ENCODE data around the gene ATG4B.

The ATG4B gene

DNA sequence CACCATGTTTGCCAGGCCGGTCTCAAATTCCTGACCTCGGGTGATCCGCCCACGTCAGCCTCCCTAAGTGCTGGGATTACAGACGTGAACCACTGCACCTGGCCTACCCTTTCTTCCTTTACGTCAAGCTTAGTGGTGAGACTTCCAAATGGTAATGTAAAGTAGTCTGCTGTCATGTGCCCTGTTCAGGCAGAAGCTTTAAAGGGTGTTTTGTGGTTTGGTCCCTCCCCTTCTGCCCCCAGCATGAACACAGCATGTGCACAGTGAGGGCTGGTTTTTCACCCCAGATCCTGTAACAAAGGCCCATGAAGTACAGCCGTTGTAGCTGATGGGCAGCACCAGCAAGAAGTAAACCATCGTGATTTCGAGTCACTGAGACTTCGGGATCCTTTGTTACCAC, 51.8 kb downstream of the ATG4B start:
- no peak overlapping the region for H3K4me3 ChIP-seq (ENCODE audit: control insufficient read depth, low read depth, low read length)
- DNase-seq (ENCODE audit: low read depth): no peak
- TF ChIP-seq CTCF (conservative IDR thresholded peaks at IDR 0.05; ENCODE audit: control insufficient read depth, insufficient read depth, low read depth, low read length): no peak

GRCh38 chr2:241690202-241690717, 52.8 kb downstream of the ATG4B start:
- no peak overlapping the region for H3K4me3 ChIP-seq (ENCODE audit: control insufficient read depth, low read depth, low read length)
- DNase-seq (ENCODE audit: low read depth): no peak
- no peak for TF ChIP-seq CTCF (conservative IDR thresholded peaks at IDR 0.05; ENCODE audit: control insufficient read depth, insufficient read depth, low read depth, low read length)

GRCh38 chr2:241692448-241692847, 55.0 kb downstream of the ATG4B start:
- H3K4me3 ChIP-seq (ENCODE audit: control insufficient read depth, low read depth, low read length): no peak overlapping the region
- DNase-seq (ENCODE audit: low read depth): peak; percentile 81
- no peak for TF ChIP-seq CTCF (conservative IDR thresholded peaks at IDR 0.05; ENCODE audit: control insufficient read depth, insufficient read depth, low read depth, low read length)

- TF ChIP-seq CTCF (conservative IDR thresholded peaks at IDR 0.05; ENCODE audit: control insufficient read depth, insufficient read depth, low read depth, low read length): no peak
- peak; percentile 35 for DNase-seq (ENCODE audit: low read depth)
- no peak overlapping the region for H3K4me3 ChIP-seq (ENCODE audit: control insufficient read depth, low read depth, low read length)
Measured at GRCh38 chr2:241695651-241696050, 58.2 kb downstream of the ATG4B start.

- H3K4me3 ChIP-seq (ENCODE audit: control insufficient read depth, low read depth, low read length): peak overlapping the region; percentile 57
- DNase-seq (ENCODE audit: low read depth): peak; percentile 72
- TF ChIP-seq CTCF (conservative IDR thresholded peaks at IDR 0.05; ENCODE audit: control insufficient read depth, insufficient read depth, low read depth, low read length): peak; percentile 18
Measured at GRCh38 chr2:241701149-241701398, 63.6 kb downstream of the ATG4B start.

DNA sequence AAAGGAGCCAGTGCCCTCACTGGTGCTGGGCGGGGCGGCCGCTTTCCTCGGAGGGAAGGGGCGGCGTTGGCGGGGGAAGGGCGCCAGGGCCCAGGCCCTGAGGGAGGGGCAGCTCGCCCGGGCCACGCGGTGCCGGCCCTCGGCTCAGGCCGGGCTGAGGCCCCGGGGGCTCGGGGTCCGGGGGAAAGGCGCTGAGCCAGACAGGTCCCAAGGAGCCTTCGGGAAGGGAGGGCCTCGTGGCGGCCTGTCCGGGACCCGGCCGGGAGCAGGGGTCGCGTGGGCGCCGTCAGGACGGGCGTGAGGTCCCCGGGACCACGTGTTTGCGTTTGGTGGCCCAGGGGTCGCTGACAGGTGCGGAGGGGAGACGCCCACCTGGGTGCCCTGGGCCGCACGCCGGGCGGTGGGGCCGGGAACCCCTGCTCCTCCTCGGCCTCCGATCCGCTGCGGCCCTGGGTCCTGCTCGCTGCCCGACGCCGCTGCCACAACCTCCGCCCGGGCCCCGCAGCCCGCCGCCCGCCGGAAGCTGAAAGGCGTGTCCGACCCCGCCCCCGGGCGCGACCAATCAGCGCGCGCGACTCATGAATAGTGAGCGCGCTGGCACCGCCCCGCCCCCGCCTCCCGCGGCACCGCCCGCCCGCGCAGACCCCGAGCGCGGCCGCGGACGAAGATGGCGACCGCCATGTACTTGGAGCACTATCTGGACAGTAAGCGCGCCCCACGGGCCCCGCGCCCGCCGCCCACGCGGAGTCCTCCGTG, 64.1 kb downstream of the ATG4B start, which contains the start of gene ING5:
ING5 (plus strand) TSS at position 641 of the 756 bp plus-strand sequence; CDS start at position 668, 27 bp downstream.
- H3K4me3 ChIP-seq (ENCODE audit: control insufficient read depth, low read depth, low read length): peak within 1 kb of the TSS; percentile 76
- TF ChIP-seq CTCF (conservative IDR thresholded peaks at IDR 0.05; ENCODE audit: control insufficient read depth, insufficient read depth, low read depth, low read length): no peak
- DNase-seq (ENCODE audit: low read depth): peak; percentile 84
